ENCODE results near the gene HIF3A.

HIF3A gene

GRCh38 chr19:46330319-46330918, 33.6 kb downstream of the HIF3A start:
- no peak for DNase-seq

DNA sequence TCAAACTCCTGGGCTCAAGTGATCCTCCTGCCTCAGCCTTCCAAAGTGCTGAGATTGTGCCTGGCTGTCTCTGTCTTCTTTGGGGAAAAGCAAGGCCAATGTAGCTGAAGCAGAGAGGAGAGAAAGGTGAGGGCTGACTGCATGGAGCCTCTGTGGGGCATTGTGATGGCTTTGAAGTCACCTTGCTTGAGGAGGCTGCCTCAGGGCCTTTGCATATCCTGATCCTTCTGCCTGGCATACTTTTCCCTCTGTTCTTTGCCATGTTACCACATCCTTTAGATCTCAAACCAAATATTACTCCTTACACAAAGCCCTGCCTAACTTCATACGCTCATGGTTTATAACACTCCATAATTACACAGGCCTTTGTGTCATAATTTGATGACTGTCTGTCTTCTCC, 40.6 kb downstream of the HIF3A start:
- DNase-seq = no peak

- no peak for DNase-seq
These were observed 42.6 kb downstream of the HIF3A start for GRCh38 chr19:46339446-46339845.

GRCh38 chr19:46340051-46340659, 43.3 kb downstream of the HIF3A start:
- no peak for DNase-seq

DNA sequence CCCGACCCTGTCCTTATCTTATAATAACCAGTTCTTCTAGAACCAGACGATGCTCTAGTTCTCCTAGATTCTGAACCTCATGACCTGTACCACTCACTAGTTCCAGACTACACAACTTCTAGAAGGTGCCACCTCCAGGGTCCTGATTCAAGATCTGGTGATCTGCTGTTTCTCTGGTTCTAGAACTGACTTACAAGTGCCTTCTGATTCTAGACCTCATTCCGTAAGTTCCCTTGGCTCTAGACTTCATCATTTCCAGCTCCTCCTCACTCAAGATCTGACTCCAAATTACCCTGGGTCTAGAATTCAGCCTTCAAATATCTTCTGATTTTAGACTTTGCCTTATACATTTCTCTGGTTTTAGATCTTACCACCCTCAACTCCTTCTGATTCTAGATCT, 45.1 kb downstream of the HIF3A start:
- no peak for DNase-seq

DNA sequence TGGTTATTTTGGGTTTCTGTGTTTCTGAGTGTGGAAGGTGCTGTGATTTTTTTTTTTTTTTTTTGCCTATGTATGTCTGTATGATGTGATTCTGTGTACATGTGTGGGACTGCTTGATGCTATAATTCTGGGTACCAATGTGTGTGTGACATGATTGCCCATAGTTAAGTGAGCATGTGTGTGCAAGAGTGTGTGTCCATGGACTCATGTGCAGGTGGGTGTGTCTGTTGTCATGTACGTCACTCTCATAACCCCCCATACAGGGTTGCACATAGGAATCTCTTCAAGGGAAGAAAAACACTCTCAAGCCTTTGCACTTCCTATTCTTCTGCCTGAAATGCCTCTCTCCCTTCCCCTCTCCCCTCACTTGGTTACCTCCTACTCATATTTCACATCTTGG, 47.5 kb downstream of the HIF3A start:
- no peak for DNase-seq

DNA sequence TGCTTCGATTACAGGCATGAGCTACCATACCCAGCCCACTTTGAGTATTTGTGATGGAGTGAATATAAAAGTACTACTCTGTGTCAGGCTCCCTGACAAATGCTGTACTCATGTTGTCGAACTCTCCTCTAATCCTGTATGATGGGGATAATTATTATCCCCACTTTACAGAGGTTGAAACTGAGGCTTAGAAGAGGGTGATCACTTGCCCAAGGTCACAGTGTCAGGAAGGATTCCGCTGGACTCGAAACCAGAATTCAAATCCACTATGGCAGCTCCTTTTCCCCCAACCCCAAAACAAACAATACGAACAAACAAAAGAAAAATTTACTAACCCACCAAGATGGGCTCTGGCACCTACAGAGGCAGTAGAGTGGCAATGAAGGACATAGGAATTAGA, 48.3 kb downstream of the HIF3A start:
- no peak for DNase-seq

GRCh38 chr19:46346821-46347571, 50.2 kb downstream of the HIF3A start, which contains the start of gene PPP5C:
Gene PPP5C, plus strand, starts transcription at chr19:46347087. Its CDS starts 10 bp downstream, at chr19:46347097.
- peak; percentile 95 to 98 for DNase-seq

DNA sequence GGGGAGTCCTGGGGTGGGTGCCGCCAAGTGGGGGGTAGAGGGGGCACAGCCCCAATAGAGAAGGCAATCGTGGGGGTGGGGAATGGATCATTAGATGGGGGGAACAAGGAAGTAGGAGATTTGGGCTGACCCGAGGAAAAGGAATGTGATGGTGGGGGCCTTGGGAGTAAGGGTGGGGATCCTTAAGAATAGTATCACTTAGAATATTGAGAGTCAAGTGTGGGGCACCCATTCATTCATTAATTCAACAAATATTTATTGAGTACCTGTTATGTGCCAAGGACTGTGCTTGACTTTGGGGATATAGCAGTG, 50.7 kb downstream of the HIF3A start:
- DNase-seq = no peak

DNA sequence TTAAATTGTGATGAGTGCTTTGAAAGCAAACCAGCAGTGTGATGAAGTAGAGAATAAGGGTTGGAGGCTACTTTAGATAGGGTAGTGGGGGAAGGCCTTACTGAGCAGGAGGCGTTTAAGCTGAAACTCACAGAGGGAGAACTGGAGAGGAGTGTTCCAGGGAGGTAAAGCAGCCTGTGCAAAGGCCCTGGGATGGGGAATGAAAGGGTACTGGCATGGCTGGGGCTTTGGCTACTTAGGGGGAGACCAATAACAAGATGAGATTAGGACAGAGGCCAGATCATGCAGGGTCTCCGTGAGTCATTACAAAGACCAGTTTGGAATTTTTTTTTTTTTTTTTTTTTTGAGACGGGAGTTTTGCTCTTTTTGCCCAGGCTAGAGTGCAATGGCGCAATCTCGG, 51.1 kb downstream of the HIF3A start:
- no peak for DNase-seq

GRCh38 chr19:46349311-46349993, 52.6 kb downstream of the HIF3A start:
- DNase-seq = no peak

- no peak for DNase-seq
These were observed 53.4 kb downstream of the HIF3A start for GRCh38 chr19:46350029-46350757.

- DNase-seq = no peak
These were observed 53.9 kb downstream of the HIF3A start for GRCh38 chr19:46350758-46351159.

GRCh38 chr19:46351241-46352041, 54.6 kb downstream of the HIF3A start:
- no peak for DNase-seq

GRCh38 chr19:46353730-46354528, 57.1 kb downstream of the HIF3A start:
- no peak for DNase-seq

DNA sequence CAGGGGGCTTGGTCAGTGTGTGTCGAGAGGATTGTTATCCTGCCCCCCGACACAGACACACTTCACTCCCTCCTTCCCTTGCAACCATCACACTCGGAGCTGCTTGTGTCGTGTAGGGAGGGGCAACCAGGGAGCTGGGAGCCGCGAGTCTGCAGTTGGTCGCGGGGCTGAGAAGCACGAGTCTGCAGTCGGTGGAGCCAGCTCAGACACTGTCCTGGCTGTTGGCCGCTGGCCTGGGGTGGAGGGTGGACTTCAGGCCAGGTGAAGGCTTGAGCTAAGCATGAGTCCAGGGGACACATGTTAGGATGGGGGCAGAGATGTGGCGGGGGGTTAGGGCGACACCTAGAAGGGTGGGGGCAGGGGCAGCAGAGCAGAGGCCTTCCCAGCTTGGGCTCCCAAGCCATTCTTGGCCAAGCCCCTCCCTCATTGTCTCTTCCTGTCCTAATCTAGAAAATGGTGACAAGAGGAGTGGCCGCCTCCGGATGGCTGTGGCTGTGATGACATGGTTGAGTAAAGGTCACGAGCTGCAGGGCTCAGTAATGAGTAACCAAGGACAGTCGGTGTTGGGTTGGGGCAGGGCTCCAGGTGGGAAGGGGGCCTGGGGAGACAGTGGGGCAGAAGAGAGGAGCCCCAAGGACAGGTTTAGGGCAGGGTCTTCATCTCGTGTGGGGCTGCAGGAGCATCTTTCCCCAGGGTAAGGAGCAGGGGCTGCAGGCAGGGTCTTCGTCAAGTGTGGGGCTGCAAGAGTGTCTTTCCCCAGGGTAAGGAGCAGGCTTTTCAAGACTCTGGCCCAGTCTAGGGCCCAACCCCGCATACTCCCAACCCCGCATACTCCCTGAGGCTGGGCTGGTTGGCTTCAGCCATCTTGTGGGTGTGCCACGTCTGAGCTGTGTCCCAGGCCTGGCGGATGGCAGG, 58.6 kb downstream of the HIF3A start:
- DNase-seq = no peak

- DNase-seq = no peak
These were observed 59.6 kb downstream of the HIF3A start for GRCh38 chr19:46356149-46357055.

DNA sequence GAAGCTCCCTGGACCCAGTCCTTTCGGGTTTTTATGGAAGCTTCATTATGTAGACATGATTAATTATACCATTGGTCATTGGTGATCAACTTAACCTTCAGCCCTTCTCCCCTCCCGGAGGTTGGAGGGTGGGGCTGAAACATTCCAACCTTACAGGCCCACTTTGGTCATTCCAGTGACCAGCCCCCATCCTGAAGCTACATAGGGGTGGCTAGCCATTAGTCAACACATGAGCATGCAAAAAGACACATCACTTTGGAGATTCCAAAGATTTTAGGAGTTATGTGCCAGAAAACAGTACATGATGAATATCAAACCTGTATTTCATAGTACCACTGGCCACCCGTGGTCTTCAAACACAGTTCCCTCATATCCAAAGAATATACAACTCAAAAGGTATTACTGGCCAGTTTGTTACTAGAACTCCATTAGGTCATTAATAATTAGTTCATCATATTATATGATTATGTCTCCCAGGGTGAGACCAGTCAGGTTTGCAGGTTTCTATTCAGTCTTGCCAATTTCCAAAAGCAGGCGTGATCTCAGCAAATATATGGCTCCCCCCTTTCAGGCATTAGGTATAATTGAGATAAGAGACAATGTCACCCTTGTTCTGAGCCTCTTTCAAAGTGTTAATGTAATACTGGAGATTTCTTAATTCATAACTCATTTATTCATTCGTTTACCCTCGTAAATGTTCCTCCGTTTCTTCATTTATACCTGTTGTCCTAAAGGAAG, 61.2 kb downstream of the HIF3A start:
- DNase-seq = no peak
